Measurements from ENCODE around the gene HOXC5.

The HOXC5 gene

GRCh38 chr12:54058128-54058768, 25.4 kb downstream of the HOXC5 start:
- no peak overlapping the region for H3K4me3 ChIP-seq (ENCODE audit: low read length in 2 of 2)
- H3K27me3 ChIP-seq (ENCODE audit: control insufficient read depth in 2 of 2, insufficient read depth in 2 of 2, low read length in 2 of 2): peaks cover 53 to 68% of the 10 kb centered on the region in 2 donors
- H3K36me3 ChIP-seq (ENCODE audit: control insufficient read depth in 2 of 2, insufficient read depth in 2 of 2, low read length in 2 of 2): no peaks in the 10 kb centered on the region
- H3K9me3 ChIP-seq (ENCODE audit: control insufficient read depth in 2 of 2, low read length in 2 of 2): no peaks in the 10 kb centered on the region
- peaks cover 0 to 4% of the 10 kb centered on the region in 2 donors for H3K4me1 ChIP-seq (ENCODE audit: control insufficient read depth in 2 of 2, insufficient read depth in 2 of 2, low read length in 2 of 2)
- no peak overlapping the region for H3K9ac ChIP-seq (ENCODE audit: low read depth in 1 of 2, low read length in 2 of 2)
- H3K27ac ChIP-seq (ENCODE audit: low read depth in 2 of 2, low read length in 2 of 2): no peak overlapping the region

- peaks cover 51 to 68% of the 10 kb centered on the region in 2 donors for H3K27me3 ChIP-seq (ENCODE audit: control insufficient read depth in 2 of 2, insufficient read depth in 2 of 2, low read length in 2 of 2)
- H3K4me3 ChIP-seq (ENCODE audit: low read length in 2 of 2): no peak overlapping the region
- no peak overlapping the region for H3K9ac ChIP-seq (ENCODE audit: low read depth in 1 of 2, low read length in 2 of 2)
- H3K36me3 ChIP-seq (ENCODE audit: control insufficient read depth in 2 of 2, insufficient read depth in 2 of 2, low read length in 2 of 2): no peaks in the 10 kb centered on the region
- H3K27ac ChIP-seq (ENCODE audit: low read depth in 2 of 2, low read length in 2 of 2): no peak overlapping the region
- no peaks in the 10 kb centered on the region for H3K9me3 ChIP-seq (ENCODE audit: control insufficient read depth in 2 of 2, low read length in 2 of 2)
- H3K4me1 ChIP-seq (ENCODE audit: control insufficient read depth in 2 of 2, insufficient read depth in 2 of 2, low read length in 2 of 2): peaks cover 0 to under 1% of the 10 kb centered on the region in 2 donors
Observed at GRCh38 chr12:54059668-54060067, 26.8 kb downstream of the HOXC5 start.

- H3K9me3 ChIP-seq (ENCODE audit: control insufficient read depth in 2 of 2, low read length in 2 of 2): no peaks in the 10 kb centered on the region
- H3K4me3 ChIP-seq (ENCODE audit: low read length in 2 of 2): no peak overlapping the region
- H3K4me1 ChIP-seq (ENCODE audit: control insufficient read depth in 2 of 2, insufficient read depth in 2 of 2, low read length in 2 of 2): no peaks in the 10 kb centered on the region
- H3K27ac ChIP-seq (ENCODE audit: low read depth in 2 of 2, low read length in 2 of 2): no peak overlapping the region
- H3K36me3 ChIP-seq (ENCODE audit: control insufficient read depth in 2 of 2, insufficient read depth in 2 of 2, low read length in 2 of 2): no peaks in the 10 kb centered on the region
- no peak overlapping the region for H3K9ac ChIP-seq (ENCODE audit: low read depth in 1 of 2, low read length in 2 of 2)
- peaks cover 49 to 70% of the 10 kb centered on the region in 2 donors for H3K27me3 ChIP-seq (ENCODE audit: control insufficient read depth in 2 of 2, insufficient read depth in 2 of 2, low read length in 2 of 2)
Observed at GRCh38 chr12:54060174-54060974, 27.5 kb downstream of the HOXC5 start.

- Histone ChIP-seq H3K4me3 (ENCODE audit: low read length in 2 of 2) (no peak overlapping the region), H3K4me1 (ENCODE audit: control insufficient read depth in 2 of 2, insufficient read depth in 2 of 2, low read length in 2 of 2) (no peaks in the 10 kb centered on the region), H3K9ac (ENCODE audit: low read depth in 1 of 2, low read length in 2 of 2) (no peak overlapping the region), H3K36me3 (ENCODE audit: control insufficient read depth in 2 of 2, insufficient read depth in 2 of 2, low read length in 2 of 2) (no peaks in the 10 kb centered on the region), H3K27ac (ENCODE audit: low read depth in 2 of 2, low read length in 2 of 2) (no peak overlapping the region), H3K9me3 (ENCODE audit: control insufficient read depth in 2 of 2, low read length in 2 of 2) (no peaks in the 10 kb centered on the region), H3K27me3 (ENCODE audit: control insufficient read depth in 2 of 2, insufficient read depth in 2 of 2, low read length in 2 of 2) (peaks cover 49 to 77% of the 10 kb centered on the region in 2 donors)
Observed at GRCh38 chr12:54060975-54061778, 28.3 kb downstream of the HOXC5 start.

- Histone ChIP-seq H3K27ac (ENCODE audit: low read depth in 2 of 2, low read length in 2 of 2) (no peak overlapping the region), H3K4me1 (ENCODE audit: control insufficient read depth in 2 of 2, insufficient read depth in 2 of 2, low read length in 2 of 2) (no peaks in the 10 kb centered on the region), H3K4me3 (ENCODE audit: low read length in 2 of 2) (no peak overlapping the region), H3K9ac (ENCODE audit: low read depth in 1 of 2, low read length in 2 of 2) (no peak overlapping the region), H3K36me3 (ENCODE audit: control insufficient read depth in 2 of 2, insufficient read depth in 2 of 2, low read length in 2 of 2) (no peaks in the 10 kb centered on the region), H3K9me3 (ENCODE audit: control insufficient read depth in 2 of 2, low read length in 2 of 2) (no peaks in the 10 kb centered on the region), H3K27me3 (ENCODE audit: control insufficient read depth in 2 of 2, insufficient read depth in 2 of 2, low read length in 2 of 2) (peaks cover 32 to 45% of the 10 kb centered on the region in 2 donors)
Observed at GRCh38 chr12:54065677-54066076, 32.8 kb downstream of the HOXC5 start.

GRCh38 chr12:54066408-54066807, 33.6 kb downstream of the HOXC5 start:
- H3K4me1 ChIP-seq (ENCODE audit: control insufficient read depth in 2 of 2, insufficient read depth in 2 of 2, low read length in 2 of 2): no peaks in the 10 kb centered on the region
- no peak overlapping the region for H3K4me3 ChIP-seq (ENCODE audit: low read length in 2 of 2)
- peaks cover 26 to 37% of the 10 kb centered on the region in 2 donors for H3K27me3 ChIP-seq (ENCODE audit: control insufficient read depth in 2 of 2, insufficient read depth in 2 of 2, low read length in 2 of 2)
- no peak overlapping the region for H3K27ac ChIP-seq (ENCODE audit: low read depth in 2 of 2, low read length in 2 of 2)
- no peaks in the 10 kb centered on the region for H3K36me3 ChIP-seq (ENCODE audit: control insufficient read depth in 2 of 2, insufficient read depth in 2 of 2, low read length in 2 of 2)
- no peaks in the 10 kb centered on the region for H3K9me3 ChIP-seq (ENCODE audit: control insufficient read depth in 2 of 2, low read length in 2 of 2)
- no peak overlapping the region for H3K9ac ChIP-seq (ENCODE audit: low read depth in 1 of 2, low read length in 2 of 2)

- peaks cover 17 to 24% of the 10 kb centered on the region in 2 donors for H3K27me3 ChIP-seq (ENCODE audit: control insufficient read depth in 2 of 2, insufficient read depth in 2 of 2, low read length in 2 of 2)
- H3K9me3 ChIP-seq (ENCODE audit: control insufficient read depth in 2 of 2, low read length in 2 of 2): no peaks in the 10 kb centered on the region
- no peak overlapping the region for H3K9ac ChIP-seq (ENCODE audit: low read depth in 1 of 2, low read length in 2 of 2)
- no peaks in the 10 kb centered on the region for H3K36me3 ChIP-seq (ENCODE audit: control insufficient read depth in 2 of 2, insufficient read depth in 2 of 2, low read length in 2 of 2)
- H3K4me3 ChIP-seq (ENCODE audit: low read length in 2 of 2): no peak overlapping the region
- no peak overlapping the region for H3K27ac ChIP-seq (ENCODE audit: low read depth in 2 of 2, low read length in 2 of 2)
- no peaks in the 10 kb centered on the region for H3K4me1 ChIP-seq (ENCODE audit: control insufficient read depth in 2 of 2, insufficient read depth in 2 of 2, low read length in 2 of 2)
Observed at GRCh38 chr12:54068418-54069070, 35.7 kb downstream of the HOXC5 start.

- no peak overlapping the region for H3K4me3 ChIP-seq (ENCODE audit: low read length in 2 of 2)
- H3K27me3 ChIP-seq (ENCODE audit: control insufficient read depth in 2 of 2, insufficient read depth in 2 of 2, low read length in 2 of 2): peaks cover 0 to 10% of the 10 kb centered on the region in 2 donors
- H3K36me3 ChIP-seq (ENCODE audit: control insufficient read depth in 2 of 2, insufficient read depth in 2 of 2, low read length in 2 of 2): no peaks in the 10 kb centered on the region
- no peak overlapping the region for H3K9ac ChIP-seq (ENCODE audit: low read depth in 1 of 2, low read length in 2 of 2)
- H3K27ac ChIP-seq (ENCODE audit: low read depth in 2 of 2, low read length in 2 of 2): no peak overlapping the region
- no peaks in the 10 kb centered on the region for H3K4me1 ChIP-seq (ENCODE audit: control insufficient read depth in 2 of 2, insufficient read depth in 2 of 2, low read length in 2 of 2)
- H3K9me3 ChIP-seq (ENCODE audit: control insufficient read depth in 2 of 2, low read length in 2 of 2): no peaks in the 10 kb centered on the region
Observed at GRCh38 chr12:54071942-54072341, 39.1 kb downstream of the HOXC5 start.

GRCh38 chr12:54074308-54074707, 41.5 kb downstream of the HOXC5 start:
- Histone ChIP-seq H3K4me1 (ENCODE audit: control insufficient read depth in 2 of 2, insufficient read depth in 2 of 2, low read length in 2 of 2) (no peaks in the 10 kb centered on the region), H3K4me3 (ENCODE audit: low read length in 2 of 2) (no peak overlapping the region), H3K27ac (ENCODE audit: low read depth in 2 of 2, low read length in 2 of 2) (no peak overlapping the region), H3K27me3 (ENCODE audit: control insufficient read depth in 2 of 2, insufficient read depth in 2 of 2, low read length in 2 of 2) (peaks cover 0 to 12% of the 10 kb centered on the region in 2 donors), H3K9me3 (ENCODE audit: control insufficient read depth in 2 of 2, low read length in 2 of 2) (no peaks in the 10 kb centered on the region), H3K9ac (ENCODE audit: low read depth in 1 of 2, low read length in 2 of 2) (no peak overlapping the region), H3K36me3 (ENCODE audit: control insufficient read depth in 2 of 2, insufficient read depth in 2 of 2, low read length in 2 of 2) (no peaks in the 10 kb centered on the region)

Measured in mucosa of rectum (tissue), 2 donors.